HG03196 (cell line): ENCODE measurements around the gene RYR2.
"Not testable (repeated sequence)": the region's sequence is repeated elsewhere in the genome, so short reads cannot be mapped to it uniquely, and the experiment has no call there.

Source experiments
- ATAC-seq: cut with Tn5 transposase; IDR thresholded peaks from one replicate; pipeline ENCODE4 v1.9.1; 2021; ENCODE audit not compliant: unreplicated experiment

The RYR2 gene

GRCh38 chr1:237542525-237543418 is 500.8 kb downstream of the RYR2 start:
- ATAC-seq, result no peak

GRCh38 chr1:237553078-237553477 is 511.1 kb downstream of the RYR2 start:
- no peak for ATAC-seq

GRCh38 chr1:237556911-237557310 is 514.9 kb downstream of the RYR2 start:
- ATAC-seq, result no peak

GRCh38 chr1:237562242-237562823 is 520.3 kb downstream of the RYR2 start:
- peak; percentile 78 for ATAC-seq

GRCh38 chr1:237565236-237565635 is 523.3 kb downstream of the RYR2 start:
- ATAC-seq, result no peak

GRCh38 chr1:237566581-237566980 is 524.6 kb downstream of the RYR2 start:
- ATAC-seq, result no peak

GRCh38 chr1:237568955-237569354 is 527.0 kb downstream of the RYR2 start:
- ATAC-seq, result no peak

GRCh38 chr1:237570530-237570929 is 528.5 kb downstream of the RYR2 start:
- no peak for ATAC-seq

GRCh38 chr1:237574536-237574935 is 532.6 kb downstream of the RYR2 start:
- no peak for ATAC-seq

- ATAC-seq, result no peak
Measured at GRCh38 chr1:237578540-237578939, 536.6 kb downstream of the RYR2 start.

- no peak for ATAC-seq
Measured at GRCh38 chr1:237580726-237581125, 538.7 kb downstream of the RYR2 start.

- ATAC-seq, result no peak
Measured at GRCh38 chr1:237583270-237583669, 541.3 kb downstream of the RYR2 start.

- ATAC-seq, result no peak
Measured at GRCh38 chr1:237583756-237584155, 541.8 kb downstream of the RYR2 start.

- ATAC-seq, result no peak
Measured at GRCh38 chr1:237590386-237590785, 548.4 kb downstream of the RYR2 start.

- ATAC-seq, result no peak
Measured at GRCh38 chr1:237591353-237591752, 549.4 kb downstream of the RYR2 start.

- not testable (repeated sequence) for ATAC-seq
Measured at GRCh38 chr1:237603036-237603568, 561.1 kb downstream of the RYR2 start.

- ATAC-seq, result no peak
Measured at GRCh38 chr1:237608433-237608832, 566.4 kb downstream of the RYR2 start.

GRCh38 chr1:237610157-237610556 is 568.2 kb downstream of the RYR2 start:
- ATAC-seq, result no peak

- ATAC-seq, result no peak
Measured at GRCh38 chr1:237613984-237614383, 572.0 kb downstream of the RYR2 start.

- ATAC-seq, result no peak
Measured at GRCh38 chr1:237619553-237619952, 577.6 kb downstream of the RYR2 start.

GRCh38 chr1:237634922-237635321 is 592.9 kb downstream of the RYR2 start:
- ATAC-seq, result no peak

GRCh38 chr1:237638555-237638954 is 596.6 kb downstream of the RYR2 start:
- ATAC-seq, result no peak
